GM21717 (cell line): ENCODE results near the gene HIP1R.

Experiments
- ATAC-seq: cut with Tn5 transposase; IDR thresholded peaks from one replicate; pipeline ENCODE4 v1.9.1; 2021; ENCODE audit warnings: mild to moderate bottlenecking, moderate library complexity; ENCODE audit not compliant: unreplicated experiment

The HIP1R gene

GRCh38 chr12:122827258-122827657 lies 8.0 kb upstream of the HIP1R start:
- no peak for ATAC-seq

- no peak for ATAC-seq
These were observed 4.6 kb upstream of the HIP1R start for GRCh38 chr12:122830517-122831214.

GRCh38 chr12:122834104-122834920 lies 945 bp upstream of the HIP1R start:
- no peak for ATAC-seq

GRCh38 chr12:122835750-122836026 lies 431 bp downstream of the HIP1R start:
- ATAC-seq: peak; percentile 49

GRCh38 chr12:122836027-122836921 lies 1.0 kb downstream of the HIP1R start:
- no peak for ATAC-seq

DNA sequence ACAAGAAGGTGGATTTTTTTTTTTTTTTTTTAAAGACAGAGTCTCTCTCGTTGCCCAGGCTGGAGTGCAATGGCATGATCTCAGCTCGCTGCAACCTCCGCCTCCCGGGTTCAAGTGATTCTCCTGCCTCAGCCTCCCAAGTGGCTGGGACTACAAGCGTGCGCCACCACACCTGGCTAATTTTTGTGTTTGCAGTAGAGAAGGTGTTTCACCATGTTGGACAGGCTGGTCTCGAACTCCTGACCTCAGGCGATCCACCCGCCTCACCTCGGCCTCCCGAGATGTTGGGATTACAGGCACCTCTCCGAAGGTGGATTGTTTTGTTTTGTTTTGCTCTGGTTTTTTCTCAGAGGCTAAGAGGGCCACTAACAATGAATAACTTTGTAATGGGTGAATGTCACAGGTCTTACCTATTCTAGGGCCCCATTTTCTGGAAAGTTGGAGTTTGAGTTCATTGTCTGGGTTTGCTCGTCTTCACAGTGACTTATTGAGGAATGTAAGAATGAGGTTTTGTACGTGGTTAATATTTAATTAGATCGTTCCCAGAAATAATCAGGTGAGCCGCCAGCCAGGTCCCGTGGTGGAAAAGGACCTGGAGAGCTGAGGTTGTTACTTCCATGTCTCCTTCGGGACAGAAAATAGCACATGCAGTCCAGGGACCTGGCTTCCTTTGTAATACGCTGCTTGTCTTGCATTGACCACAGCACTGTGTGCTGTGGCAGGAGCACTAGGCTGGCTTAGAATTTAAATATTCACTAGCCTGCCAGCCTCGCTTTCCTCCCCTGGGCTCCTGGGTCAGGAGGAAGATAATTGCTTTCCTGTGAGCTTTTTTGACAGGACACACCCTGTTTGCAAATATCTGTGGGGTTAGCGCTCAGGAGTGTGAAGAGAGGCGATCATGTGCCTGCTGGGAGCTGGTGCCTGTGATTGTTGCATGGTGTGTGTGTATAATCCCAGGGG lies 2.3 kb downstream of the HIP1R start:
- no peak for ATAC-seq

DNA sequence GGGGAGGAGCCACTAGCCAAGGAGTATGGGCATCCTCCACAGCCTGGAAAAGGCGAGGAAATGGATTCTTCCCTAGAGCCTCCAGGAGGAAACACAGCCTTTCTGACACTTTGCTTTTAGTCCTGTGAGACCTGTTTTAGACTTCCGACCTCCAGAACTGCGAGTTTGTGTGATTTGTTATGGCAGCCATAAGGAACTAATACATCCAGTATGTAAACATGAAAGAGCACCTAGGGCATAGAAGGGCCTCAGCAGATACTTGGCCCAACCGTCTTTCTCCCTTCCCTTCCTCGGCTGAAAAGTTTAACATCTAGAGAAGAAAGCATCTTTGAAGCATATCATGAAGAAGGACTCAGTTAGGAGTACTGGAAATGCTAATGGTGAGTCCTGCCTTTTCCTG lies 3.6 kb downstream of the HIP1R start:
- no peak for ATAC-seq

GRCh38 chr12:122839907-122840554 lies 4.8 kb downstream of the HIP1R start:
- no peak for ATAC-seq

- no peak for ATAC-seq
These were observed 5.6 kb downstream of the HIP1R start for GRCh38 chr12:122840580-122841513.

GRCh38 chr12:122841544-122842321 lies 6.5 kb downstream of the HIP1R start:
- ATAC-seq: no peak

GRCh38 chr12:122842505-122843405 lies 7.5 kb downstream of the HIP1R start:
- ATAC-seq: no peak

GRCh38 chr12:122843455-122843854 lies 8.2 kb downstream of the HIP1R start:
- ATAC-seq: no peak

- no peak for ATAC-seq
These were observed 9.2 kb downstream of the HIP1R start for GRCh38 chr12:122844366-122844971.

GRCh38 chr12:122845041-122845864 lies 10.0 kb downstream of the HIP1R start:
- ATAC-seq: no peak

DNA sequence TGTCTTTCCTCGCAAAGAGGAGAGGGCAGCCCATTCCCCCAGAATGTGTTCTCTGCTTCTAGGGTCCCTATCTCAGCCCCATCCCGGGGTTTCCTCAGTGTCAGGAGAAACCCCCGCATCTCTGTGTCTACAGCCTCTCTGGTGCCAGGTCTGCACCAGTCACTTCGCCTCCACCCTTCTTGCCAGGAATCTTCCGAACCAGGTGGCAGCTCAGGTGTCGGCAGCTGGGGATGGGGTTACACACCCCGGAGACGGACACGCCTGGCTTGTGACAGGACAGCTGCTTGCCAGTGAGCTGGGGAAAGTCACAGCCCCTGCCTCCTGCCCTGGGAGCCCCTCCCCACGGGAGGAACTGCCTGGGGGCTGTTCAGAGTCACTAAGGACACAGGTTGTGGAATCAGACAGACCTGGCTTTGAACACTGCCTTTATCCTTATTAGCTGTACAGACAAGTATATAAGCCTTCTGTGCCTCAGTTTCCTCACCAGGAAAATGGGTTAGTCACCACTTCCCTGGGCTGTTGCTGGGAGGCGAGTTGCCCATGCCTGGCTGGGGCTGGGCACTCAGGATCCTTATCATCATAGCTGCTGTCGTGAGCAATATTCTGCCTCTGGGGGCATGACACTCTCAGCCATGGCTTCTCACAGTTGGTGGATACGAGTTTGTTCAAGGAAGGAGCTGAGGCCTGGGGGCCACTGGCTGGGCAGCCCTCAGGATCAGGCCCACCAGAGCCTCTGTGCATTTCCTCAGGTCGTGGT lies 10.8 kb downstream of the HIP1R start:
- no peak for ATAC-seq
